Esophagus squamous epithelium (tissue), 4 donors: ENCODE measurements around the gene CEP20.
"Not testable (repeated sequence)": the region's sequence is repeated elsewhere in the genome, so short reads cannot be mapped to it uniquely, and the experiment has no call there.

Experiments used
- CTCF ChIP-seq, 6 experiments: fragments of 450-650 bp in 4 of 6; fragments of 200-600 bp in 2 of 6; sonication (generic) in 2 of 6; IDR thresholded peaks; one replicate each; pipeline ENCODE4 v1.5.1; 2016 to 2019; ENCODE audit warnings: antibody characterized with exemption in 6 of 6, mild to moderate bottlenecking in 4 of 6, moderate library complexity in 4 of 6
- POLR2A ChIP-seq, 4 donors: fragments of 450-650 bp; IDR thresholded peaks; one replicate each; pipeline ENCODE4 v1.6.1; 2017; ENCODE audit warnings: antibody characterized with exemption in 4 of 4, mild to moderate bottlenecking in 4 of 4, moderate library complexity in 3 of 4

DNA sequence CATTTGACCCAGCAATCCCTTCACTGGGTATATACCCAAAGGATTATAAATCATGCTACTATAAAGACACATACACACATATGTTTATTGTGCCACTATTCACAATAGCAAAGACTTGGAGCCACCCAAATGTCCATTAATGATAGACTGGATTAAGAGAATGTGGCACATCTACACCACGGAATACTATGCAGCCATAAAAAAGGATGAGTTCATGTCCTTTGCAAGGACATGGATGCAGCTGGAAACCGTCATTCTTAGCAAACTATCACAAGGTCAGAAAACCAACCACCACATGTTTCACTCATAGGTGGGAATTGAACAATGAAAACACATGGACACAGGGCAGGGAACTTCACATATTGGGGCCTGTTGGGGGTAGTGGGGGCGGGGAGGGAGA lies 29.9 kb upstream of the CEP20 start:
- TF ChIP-seq POLR2A, CTCF (IDR thresholded peaks at IDR 0.05): not testable (repeated sequence)
